Renal pelvis (tissue), 12 donors: ENCODE results near the gene WFS1. TPM values are rescaled to one million over a fixed set of nuclear protein-coding genes. Genes with fewer than 3 reads are reported as not detected.

Source experiments
- DNase-seq: peaks from one replicate; pipeline ENCODE4 v3.0.0-alpha.2; 2013
- long read RNA-seq, 16 experiments: transcript quantifications; one replicate each; lab custom pipeline, GENCODE V29; 2026
- polyA plus RNA-seq, 3 donors: library from polyadenylated mRNA; unstranded; fragments of 120-200 nt; gene quantifications; one replicate each; pipeline ENCODE4 v1.2.1, GENCODE V29; 2013; ENCODE audit not compliant: insufficient read length in 3 of 3

WFS1 gene, protein sequence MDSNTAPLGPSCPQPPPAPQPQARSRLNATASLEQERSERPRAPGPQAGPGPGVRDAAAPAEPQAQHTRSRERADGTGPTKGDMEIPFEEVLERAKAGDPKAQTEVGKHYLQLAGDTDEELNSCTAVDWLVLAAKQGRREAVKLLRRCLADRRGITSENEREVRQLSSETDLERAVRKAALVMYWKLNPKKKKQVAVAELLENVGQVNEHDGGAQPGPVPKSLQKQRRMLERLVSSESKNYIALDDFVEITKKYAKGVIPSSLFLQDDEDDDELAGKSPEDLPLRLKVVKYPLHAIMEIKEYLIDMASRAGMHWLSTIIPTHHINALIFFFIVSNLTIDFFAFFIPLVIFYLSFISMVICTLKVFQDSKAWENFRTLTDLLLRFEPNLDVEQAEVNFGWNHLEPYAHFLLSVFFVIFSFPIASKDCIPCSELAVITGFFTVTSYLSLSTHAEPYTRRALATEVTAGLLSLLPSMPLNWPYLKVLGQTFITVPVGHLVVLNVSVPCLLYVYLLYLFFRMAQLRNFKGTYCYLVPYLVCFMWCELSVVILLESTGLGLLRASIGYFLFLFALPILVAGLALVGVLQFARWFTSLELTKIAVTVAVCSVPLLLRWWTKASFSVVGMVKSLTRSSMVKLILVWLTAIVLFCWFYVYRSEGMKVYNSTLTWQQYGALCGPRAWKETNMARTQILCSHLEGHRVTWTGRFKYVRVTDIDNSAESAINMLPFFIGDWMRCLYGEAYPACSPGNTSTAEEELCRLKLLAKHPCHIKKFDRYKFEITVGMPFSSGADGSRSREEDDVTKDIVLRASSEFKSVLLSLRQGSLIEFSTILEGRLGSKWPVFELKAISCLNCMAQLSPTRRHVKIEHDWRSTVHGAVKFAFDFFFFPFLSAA
- polyA plus RNA-seq: 10 to 100 TPM; 27.9 to 34.4 (median 30.2) TPM
- long read RNA-seq, donor 1, partial matches to known transcripts: 0 of 4 reads
- long read RNA-seq, donor 1, other reads (novel, unspliced or antisense): 0 of 4 reads
- long read RNA-seq, donor 2, transcript WFS1-201 (8 exons, 3,640 nt): major isoform, 12 of 17 reads
- long read RNA-seq, donor 2, partial matches to known transcripts: 0 of 17 reads
- long read RNA-seq, donor 2, other reads (novel, unspliced or antisense): 0 of 17 reads
- long read RNA-seq, donor 3, transcript WFS1-201 (8 exons, 3,640 nt): major isoform, 5 of 8 reads
- long read RNA-seq, donor 3, partial matches to known transcripts: 0 of 8 reads
- long read RNA-seq, donor 3, other reads (novel, unspliced or antisense): 0 of 8 reads
- long read RNA-seq, donor 4, partial matches to known transcripts: 0 of 6 reads
- long read RNA-seq, donor 4, other reads (novel, unspliced or antisense): 0 of 6 reads
- long read RNA-seq, donor 5, transcript WFS1-201 (8 exons, 3,640 nt): major isoform, 6 of 15 reads
- long read RNA-seq, donor 5, partial matches to known transcripts: 9 of 15 reads
- long read RNA-seq, donor 5, other reads (novel, unspliced or antisense): 0 of 15 reads
- long read RNA-seq, donor 6, partial matches to known transcripts: 7 of 14 reads
- long read RNA-seq, donor 6, other reads (novel, unspliced or antisense): 0 of 14 reads
- long read RNA-seq, donor 7, transcript WFS1-201 (8 exons, 3,640 nt): major isoform, 8 of 10 reads
- long read RNA-seq, donor 7, partial matches to known transcripts: 0 of 10 reads
- long read RNA-seq, donor 7, other reads (novel, unspliced or antisense): 0 of 10 reads
- long read RNA-seq, donor 8, partial matches to known transcripts: 0 of 7 reads
- long read RNA-seq, donor 8, other reads (novel, unspliced or antisense): 0 of 7 reads
- long read RNA-seq, donor 9, partial matches to known transcripts: 5 of 10 reads
- long read RNA-seq, donor 9, other reads (novel, unspliced or antisense): 0 of 10 reads
- long read RNA-seq, donor 10, transcript WFS1-201 (8 exons, 3,640 nt): major isoform, 8 of 13 reads
- long read RNA-seq, donor 10, partial matches to known transcripts: 0 of 13 reads
- long read RNA-seq, donor 10, other reads (novel, unspliced or antisense): 0 of 13 reads
- long read RNA-seq, donor 11, transcript WFS1-201 (8 exons, 3,640 nt): major isoform, 10 of 19 reads
- long read RNA-seq, donor 11, partial matches to known transcripts: 7 of 19 reads
- long read RNA-seq, donor 11, other reads (novel, unspliced or antisense): 0 of 19 reads
- long read RNA-seq, donor 12, partial matches to known transcripts: 0 of 10 reads
- long read RNA-seq, donor 12, other reads (novel, unspliced or antisense): 0 of 10 reads
- long read RNA-seq, donor 13, partial matches to known transcripts: 6 of 14 reads
- long read RNA-seq, donor 13, other reads (novel, unspliced or antisense): 0 of 14 reads
- long read RNA-seq, donor 14: 0 reads
- long read RNA-seq, donor 15, transcript WFS1-201 (8 exons, 3,640 nt): major isoform, 8 of 23 reads
- long read RNA-seq, donor 15, partial matches to known transcripts: 12 of 23 reads
- long read RNA-seq, donor 15, other reads (novel, unspliced or antisense): 0 of 23 reads
- long read RNA-seq, donor 16, transcript WFS1-202 (8 exons, 3,255 nt): minor isoform, 5 of 16 reads
- long read RNA-seq, donor 16, transcript WFS1-201 (8 exons, 3,640 nt): major isoform, 8 of 16 reads
- long read RNA-seq, donor 16, partial matches to known transcripts: 0 of 16 reads
- long read RNA-seq, donor 16, other reads (novel, unspliced or antisense): 0 of 16 reads

DNA sequence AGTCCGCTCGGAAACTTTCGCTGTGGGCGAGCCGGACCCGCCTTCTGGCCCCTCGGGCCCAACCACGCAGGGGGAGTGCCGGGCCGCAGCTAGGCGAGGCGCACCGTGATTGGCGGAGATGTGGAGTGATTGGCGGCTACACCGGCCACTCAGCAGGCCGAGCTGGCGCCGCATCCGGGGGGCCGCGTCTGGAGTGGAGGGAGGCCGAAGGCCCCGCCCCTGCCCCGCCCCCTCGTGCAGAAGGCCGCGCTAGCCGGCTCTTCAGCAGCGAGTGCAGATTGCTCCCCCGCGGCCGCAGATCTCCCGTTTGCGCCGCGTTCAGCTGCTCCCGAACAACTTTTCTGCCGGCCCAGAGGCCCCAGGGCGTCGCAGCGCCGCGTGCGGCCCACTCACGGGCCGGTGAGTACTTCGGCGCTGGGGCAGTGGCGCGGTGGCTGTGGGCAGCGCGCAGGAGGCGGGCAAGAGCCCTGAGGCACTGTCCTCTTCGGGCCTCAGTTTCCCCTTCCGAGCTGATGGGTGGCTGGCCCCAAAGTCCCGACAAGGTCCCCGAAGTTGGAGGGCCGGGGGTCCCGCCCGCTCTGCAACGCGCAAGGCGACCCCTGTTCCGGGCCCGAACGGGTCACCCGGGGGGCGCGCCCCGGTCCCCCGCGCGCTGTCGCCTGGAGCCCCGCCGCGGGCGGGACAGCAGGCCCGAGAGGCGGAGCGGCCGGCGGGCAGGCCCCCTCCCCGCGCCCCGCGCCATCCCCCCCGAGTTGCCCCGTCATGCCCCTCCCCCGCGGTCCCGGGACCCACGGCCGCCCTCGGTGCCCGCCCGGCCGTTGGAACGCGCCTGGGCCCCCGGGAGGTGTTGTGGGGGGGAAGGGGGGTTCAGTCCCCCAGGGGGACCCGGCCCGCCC, at the start of gene WFS1:
TSS of gene WFS1 (plus strand) at position 235 of the 896 bp plus-strand sequence. CDS start 7,606 bp downstream, outside the sequence.
- DNase-seq: peak; percentile 98

DNA sequence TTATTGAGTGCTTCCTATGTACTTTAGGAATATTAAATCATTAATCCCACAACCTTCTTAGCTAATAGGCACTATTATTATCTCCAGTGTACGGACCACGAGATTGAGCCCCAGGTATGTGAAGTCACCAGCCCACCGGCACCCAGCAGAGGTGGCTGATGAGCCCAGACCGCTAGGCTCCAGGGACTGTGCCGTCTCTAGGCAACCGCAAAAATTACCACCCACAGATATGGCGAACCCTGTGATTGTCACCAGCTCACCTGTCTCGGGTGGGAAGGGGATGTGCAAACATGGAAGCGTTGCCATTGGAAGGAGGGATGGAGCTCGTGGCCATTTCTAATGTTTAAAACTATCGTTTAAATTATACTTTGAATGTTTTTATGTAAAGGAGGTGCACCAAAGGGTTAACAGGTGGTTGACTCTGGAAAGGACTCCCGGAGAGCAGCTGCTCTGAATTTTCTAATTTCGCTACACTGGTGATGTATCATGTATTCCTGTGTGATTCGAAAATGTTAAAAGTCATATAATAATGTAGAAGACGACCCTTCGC, 48.3 kb upstream of the WFS1 start:
- no peak for DNase-seq

DNA sequence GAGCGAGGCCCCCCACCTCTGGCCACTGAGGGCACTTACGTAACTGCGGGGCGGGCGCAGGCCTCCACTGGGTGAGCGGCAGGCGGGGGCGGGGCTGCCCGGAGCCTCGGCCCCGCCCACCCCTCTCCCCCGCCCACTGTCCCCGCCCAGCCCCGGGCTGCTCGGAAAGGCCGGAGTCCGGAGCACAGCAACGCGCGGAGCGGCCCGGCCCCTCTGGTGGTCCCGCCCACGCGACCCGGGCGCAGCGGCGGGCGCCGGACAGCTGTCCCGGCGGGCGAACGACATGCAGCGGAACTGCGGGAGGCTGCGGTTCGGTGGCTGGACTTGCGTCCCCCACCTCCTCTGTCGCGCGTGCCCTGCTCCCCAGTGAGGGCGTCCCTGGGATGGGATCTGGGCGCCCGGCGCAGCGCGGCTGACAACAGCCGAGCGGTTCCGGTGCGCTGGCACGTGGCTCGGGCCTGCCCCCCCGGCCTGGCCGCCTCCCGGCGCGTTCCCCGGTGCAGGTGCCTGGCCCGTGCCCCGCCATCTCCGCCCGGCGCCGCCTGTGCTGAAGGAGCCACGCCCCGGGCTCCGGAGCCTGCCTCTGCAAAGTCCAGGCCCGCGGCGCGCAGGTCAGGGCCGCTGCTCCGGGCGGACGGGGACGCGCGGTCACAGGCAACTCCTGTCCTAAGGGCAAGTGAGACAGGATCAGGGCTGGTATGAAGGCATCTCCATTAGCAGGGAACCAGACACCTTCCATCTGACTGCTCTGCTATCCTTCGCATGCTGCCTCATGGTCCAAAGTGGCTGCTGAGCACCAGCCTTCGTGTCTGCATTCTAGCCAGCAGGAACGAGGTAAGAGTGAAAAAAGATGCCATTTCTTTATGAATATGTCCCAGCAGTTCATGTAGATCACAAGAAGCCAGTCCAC, 47.5 kb upstream of the WFS1 start:
- DNase-seq: no peak

DNA sequence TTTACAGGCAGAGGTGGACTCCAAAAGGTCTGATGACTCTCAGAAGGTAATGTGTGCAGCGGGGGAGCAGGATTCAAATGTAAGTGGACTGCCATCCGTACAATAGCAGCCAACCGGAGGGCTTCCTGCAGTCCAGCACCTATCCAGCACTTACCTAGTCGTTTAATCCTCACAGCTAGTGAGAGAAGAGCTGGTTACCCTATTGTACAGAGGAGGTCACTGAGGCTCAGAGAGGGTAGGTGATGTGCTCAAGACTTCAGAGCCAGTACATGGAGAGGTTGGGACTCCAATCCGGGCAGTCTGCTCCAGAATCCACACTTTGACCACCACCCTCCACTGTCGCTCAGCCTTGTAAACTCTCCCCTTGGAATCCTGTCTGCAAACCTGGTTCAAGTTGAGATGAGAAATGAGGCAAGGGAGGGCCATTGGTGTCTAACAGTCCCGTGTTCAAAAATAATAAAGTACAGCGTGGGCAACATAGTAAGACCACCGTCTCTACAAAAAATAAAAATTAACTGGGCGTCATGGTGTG, 46.8 kb upstream of the WFS1 start:
- no peak for DNase-seq

DNA sequence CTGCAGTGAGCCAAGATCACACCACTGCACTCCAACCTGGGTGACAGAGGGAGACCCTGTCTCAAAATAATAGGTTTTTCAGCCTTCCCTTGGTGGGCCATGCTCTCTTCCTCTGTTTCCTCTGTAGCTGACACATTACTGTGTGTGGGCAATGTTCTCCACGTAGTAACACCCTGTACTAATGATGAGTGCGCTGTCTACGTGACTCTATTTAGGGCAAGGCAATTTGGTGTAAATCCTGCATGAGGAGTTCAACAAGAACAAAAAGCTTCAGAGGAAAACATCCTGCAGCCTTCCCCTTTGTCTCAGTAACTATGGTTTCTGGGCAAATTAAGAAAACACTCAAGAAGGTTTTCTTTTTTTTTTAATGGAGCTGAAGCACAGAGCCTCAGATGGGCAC, 44.9 kb upstream of the WFS1 start:
- no peak for DNase-seq

DNA sequence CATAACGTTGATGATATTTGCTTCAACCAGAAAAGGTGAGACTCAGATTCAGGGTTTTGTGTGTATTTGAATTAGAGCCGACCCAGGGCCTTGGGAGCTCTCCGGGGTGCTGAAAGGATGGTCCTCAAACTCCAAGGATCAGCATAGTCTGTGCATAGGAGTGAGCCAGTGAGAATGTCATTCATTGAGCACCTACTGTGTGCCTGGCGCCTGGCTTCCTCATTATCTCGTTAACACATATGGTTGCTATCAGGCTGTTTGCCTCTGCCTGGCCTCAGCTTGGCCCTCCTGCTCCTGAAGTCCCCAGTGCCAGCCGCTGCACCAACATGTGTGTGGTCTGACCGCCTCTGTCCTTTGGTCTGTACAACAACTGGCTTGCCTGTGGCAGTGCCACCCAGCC, 44.2 kb upstream of the WFS1 start:
- peak; percentile 49 for DNase-seq

DNA sequence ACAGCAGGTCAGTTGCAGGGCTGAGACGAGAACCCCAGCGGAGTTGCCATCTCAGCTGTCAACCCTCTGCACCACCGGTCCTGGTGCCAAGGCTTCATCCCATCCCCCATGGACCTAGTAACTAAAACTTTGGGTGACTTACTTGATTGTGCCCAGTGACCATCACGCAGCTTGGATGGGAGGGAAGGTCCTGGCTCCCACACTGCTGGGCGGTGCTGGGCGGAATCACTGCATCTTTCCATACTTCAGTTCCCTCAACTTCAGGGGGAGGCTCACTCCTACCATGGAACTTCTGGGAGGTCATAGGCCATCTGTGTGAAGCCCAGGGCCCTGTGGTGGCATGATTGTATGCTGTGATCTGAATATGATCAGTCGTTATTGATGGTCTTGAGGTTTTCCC, 43.1 kb upstream of the WFS1 start:
- DNase-seq: no peak

DNA sequence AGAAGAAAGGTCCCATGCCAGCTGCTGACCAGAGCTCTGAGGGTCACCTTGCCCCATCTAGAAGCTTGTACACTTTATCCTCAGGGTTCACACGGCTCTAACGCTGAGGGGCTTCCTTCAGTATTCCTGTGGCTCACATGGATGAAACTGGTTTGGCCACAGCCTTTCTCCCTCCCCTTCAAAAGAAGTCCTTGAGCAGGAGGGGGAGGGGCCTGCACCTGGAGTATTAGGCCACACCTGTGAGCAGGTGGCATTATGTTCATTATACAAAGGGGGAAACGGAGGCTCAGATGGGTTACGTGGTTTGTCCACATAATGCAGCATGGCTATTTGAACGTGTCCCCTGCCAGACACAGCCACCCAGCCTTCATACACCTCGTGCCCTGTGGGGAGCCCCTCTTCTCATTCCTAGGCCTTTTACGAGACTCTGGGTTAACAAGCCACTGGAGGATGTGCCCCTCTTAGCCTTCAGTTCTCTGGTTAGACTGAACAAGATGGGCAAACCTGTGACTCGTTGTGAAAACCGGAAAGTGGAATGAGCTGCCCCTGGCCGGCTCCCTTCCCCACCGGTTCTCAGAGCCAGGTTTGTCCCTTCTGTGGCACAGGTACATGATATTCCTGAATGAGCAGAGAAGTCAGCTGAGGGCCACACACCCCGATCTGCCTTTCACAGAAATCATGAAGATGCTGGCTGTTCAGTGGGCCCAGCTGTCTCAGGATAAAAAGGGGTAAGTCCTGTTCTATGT, 42.1 kb upstream of the WFS1 start:
- DNase-seq: no peak

DNA sequence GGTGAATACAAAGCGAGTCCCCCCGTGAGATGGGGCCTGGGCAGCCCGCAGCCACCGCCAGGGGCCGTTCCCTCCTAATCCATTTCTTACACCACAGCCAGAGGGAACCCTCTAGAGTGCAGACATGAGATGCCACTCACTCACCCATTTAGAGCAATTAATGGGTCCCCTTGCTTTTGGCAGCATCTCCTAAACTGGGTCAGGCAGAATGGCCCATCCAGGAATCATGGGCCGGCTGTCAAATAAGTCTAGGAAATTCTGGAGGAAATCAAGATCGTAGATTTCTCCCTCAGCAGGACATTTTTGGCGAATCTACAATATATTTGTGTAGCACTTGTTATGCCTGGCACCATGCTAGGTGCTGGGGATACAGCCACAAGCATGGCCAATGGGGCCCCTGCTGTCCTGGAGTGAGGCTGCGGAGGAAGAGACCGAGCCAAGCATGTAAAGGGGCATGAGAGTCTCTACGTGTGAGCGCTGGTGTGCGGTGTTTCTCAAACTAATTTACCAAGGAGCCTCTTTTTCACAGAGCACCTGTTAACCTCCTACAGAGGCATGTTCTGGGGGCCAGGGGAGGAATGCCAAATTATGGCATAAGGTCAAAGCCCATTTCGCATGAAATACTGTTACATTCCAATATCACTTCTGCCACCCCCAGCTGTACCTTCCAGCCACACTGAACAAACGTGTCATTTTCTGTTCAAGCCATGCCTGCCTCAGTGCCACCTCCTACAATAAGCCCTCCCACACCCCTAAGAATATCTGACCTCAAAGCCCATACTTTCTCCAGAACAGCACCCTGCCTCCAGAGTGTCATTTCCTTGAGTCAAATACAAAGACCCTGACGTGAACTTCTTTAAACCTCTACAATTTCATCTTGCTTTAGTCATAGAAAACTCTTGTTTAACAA, 41.2 kb upstream of the WFS1 start:
- no peak for DNase-seq

DNA sequence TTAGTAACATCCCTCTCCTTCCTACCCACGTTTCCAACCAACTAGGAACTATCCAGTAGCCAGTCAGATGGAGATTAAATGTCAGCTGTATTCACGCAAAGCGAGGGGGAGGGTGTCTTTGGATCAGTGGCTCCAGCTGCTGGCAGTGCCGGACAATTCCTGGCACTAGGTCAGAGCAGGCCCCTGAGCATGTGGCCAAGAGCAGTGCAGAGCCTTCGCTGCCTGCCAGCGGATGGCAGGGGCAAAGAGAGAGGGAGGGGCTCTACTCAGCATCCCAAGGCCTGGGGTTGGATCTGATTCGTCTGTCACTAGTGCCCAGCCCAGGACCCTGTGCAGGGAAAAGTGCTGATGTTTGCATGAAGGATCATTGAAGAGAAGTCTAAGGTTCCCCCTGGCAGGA, 40.6 kb upstream of the WFS1 start:
- peak; percentile 30 for DNase-seq

DNA sequence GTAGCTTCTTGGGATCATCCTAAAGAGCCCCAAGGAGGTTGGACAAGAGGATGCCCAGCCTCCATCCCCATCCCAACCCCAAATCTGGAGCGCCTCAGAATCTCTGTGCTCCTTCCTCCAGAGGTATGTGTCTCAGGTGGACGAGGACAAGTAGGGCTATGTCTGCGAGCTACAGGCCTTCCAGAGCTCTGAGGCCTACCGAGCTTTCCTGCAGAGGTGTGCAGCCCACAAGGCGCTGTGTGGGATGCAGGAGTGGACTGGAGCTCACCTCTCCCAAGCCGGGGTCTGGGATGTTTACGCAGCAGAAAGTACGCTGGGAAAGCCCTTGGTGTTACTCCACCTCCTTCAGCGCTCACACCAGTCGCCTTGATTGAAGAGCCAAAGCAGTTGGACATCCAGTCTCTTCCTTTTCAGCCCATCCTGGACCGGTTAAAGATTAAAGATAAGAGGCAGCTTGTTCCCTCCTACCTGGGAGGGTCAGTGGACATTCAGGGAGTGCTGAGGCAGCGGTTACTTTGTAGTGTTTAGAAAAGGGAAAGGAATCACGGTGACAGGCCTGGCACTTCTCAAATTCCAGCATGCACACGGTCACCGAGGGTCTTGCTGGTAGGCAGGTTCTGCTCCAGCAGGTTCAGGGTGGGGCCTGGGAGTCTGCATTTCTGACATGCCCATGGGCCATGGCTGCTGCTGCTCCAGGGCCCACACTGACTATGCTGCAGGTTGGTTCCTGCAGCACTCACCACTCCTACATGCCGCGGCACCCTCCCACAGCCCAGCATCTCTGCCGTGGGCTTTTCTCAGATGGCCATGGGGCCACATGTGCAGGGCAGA, 39.8 kb upstream of the WFS1 start:
- no peak for DNase-seq

DNA sequence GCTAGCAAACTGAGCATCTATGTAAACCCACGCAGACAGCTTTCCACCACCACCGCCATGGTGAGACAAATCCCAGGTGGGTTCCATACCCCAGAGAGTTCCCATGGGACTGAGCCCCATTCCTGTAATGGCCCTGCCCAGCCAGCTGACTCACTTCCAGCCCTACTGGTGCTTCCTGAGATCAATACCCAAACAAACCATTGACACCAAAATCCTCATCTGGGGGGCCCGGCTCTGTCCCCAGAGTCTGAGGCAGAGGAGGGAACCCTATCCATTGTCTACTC, 39.2 kb upstream of the WFS1 start:
- DNase-seq: no peak

DNA sequence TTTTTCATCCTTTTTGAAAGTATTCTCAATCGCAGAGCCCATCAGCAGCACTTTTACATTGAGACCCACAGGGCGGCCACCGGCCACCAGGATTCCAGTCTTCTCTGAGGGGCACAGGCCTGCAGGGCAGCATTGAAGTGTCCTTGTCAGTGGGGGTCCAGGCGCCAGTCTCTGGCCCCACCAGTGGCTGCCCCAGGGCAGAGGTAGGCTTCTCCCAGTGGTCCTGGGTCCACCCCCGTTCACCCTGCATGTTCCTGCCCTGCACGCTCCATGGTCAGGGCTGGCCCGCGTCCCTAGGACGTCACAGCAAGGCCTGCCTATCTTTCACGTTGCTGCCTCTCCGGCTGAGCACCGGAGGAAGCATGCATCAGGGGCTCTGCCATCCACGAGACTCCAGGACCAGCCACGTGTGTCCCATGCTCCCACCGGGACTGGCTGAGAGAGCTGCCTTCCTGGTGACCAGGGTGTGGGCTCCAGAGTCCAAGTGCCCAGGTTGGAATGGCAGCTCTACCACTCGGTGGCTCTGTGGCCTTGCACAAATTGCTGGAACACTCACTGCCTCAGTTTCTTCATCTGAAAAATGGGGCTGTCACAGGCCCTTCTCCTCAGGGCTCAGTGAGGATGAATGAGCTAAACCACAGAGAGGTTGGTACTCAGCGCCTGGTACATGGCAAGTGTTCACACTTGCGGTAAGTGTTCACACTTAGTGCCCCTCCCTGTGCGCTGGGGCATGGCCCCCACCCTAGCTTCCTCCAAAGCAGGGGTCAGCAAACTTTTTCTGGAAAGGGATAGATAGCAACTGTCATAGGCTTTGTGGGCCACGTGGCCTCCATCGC, 38.6 kb upstream of the WFS1 start:
- no peak for DNase-seq
